NB4 (cell line): ENCODE data around the gene DMPK.

Source experiments
- DNase-seq: peaks from one replicate; pipeline ENCODE4 v3.0.0; 2010; ENCODE audit warnings: low read depth
- H3K4me3 ChIP-seq: one replicate; pipeline ENCODE4 v1.5.1; 2011; ENCODE audit warnings: mild to moderate bottlenecking, low read depth, low read length, moderate library complexity
- MYC ChIP-seq: IDR thresholded peaks from 2 replicates; pipeline ENCODE4 v1.6.1; 2011; ENCODE audit warnings: low read depth, low read length
- POLR2A ChIP-seq: IDR thresholded peaks from 2 replicates; pipeline ENCODE4 v1.6.1; 2011; ENCODE audit warnings: mild to moderate bottlenecking; ENCODE audit not compliant: insufficient read length; ENCODE audit errors: extremely low read depth
- TF ChIP-seq, protein P1 (sequence below): IDR thresholded peaks from one replicate; pipeline ENCODE4 v1.5.1; 2012; ENCODE audit warnings: low read depth, low read length
- TF ChIP-seq, protein P2 (sequence below): IDR thresholded peaks from 2 replicates; pipeline ENCODE4 v1.6.1; 2011; ENCODE audit warnings: low read depth, low read length

DMPK gene, protein sequence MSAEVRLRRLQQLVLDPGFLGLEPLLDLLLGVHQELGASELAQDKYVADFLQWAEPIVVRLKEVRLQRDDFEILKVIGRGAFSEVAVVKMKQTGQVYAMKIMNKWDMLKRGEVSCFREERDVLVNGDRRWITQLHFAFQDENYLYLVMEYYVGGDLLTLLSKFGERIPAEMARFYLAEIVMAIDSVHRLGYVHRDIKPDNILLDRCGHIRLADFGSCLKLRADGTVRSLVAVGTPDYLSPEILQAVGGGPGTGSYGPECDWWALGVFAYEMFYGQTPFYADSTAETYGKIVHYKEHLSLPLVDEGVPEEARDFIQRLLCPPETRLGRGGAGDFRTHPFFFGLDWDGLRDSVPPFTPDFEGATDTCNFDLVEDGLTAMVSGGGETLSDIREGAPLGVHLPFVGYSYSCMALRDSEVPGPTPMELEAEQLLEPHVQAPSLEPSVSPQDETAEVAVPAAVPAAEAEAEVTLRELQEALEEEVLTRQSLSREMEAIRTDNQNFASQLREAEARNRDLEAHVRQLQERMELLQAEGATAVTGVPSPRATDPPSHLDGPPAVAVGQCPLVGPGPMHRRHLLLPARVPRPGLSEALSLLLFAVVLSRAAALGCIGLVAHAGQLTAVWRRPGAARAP

GRCh38 chr19:45782162-45782691 is at the start of gene DMPK:
Gene DMPK (minus strand): TSS chr19:45782490. CDS start chr19:45782352, 138 bp downstream.
- no peak within 1 kb of the TSS for H3K4me3 ChIP-seq
- DNase-seq: no peak
- TF ChIP-seq, protein P1, sequence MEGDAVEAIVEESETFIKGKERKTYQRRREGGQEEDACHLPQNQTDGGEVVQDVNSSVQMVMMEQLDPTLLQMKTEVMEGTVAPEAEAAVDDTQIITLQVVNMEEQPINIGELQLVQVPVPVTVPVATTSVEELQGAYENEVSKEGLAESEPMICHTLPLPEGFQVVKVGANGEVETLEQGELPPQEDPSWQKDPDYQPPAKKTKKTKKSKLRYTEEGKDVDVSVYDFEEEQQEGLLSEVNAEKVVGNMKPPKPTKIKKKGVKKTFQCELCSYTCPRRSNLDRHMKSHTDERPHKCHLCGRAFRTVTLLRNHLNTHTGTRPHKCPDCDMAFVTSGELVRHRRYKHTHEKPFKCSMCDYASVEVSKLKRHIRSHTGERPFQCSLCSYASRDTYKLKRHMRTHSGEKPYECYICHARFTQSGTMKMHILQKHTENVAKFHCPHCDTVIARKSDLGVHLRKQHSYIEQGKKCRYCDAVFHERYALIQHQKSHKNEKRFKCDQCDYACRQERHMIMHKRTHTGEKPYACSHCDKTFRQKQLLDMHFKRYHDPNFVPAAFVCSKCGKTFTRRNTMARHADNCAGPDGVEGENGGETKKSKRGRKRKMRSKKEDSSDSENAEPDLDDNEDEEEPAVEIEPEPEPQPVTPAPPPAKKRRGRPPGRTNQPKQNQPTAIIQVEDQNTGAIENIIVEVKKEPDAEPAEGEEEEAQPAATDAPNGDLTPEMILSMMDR: no peak
- TF ChIP-seq POLR2A (no peak), MYC (no peak)
- TF ChIP-seq, protein P2, sequence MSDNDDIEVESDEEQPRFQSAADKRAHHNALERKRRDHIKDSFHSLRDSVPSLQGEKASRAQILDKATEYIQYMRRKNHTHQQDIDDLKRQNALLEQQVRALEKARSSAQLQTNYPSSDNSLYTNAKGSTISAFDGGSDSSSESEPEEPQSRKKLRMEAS: no peak

DNA sequence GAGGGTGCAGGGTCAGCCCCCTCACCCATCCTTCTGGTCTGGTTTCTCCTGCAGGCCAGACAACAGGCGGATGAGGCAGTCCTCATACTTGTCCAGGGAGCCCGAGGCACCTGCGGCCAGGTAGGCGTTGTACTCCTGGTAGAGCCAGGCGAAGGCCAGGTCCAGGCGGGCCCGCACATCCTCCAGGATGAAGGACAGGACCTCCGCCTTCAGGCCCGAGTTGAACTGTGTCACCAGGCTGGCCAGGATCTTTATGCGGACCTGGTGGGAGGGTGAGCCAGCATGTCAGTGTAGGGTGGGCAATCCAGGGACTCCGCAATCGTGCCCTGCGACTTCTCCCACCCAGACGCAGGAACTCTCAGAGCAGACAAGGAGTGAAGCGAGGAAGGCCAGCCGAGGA is 46.7 kb upstream of the DMPK start:
- TF ChIP-seq, protein P1: no peak
- TF ChIP-seq, protein P2: no peak
- no peak for TF ChIP-seq POLR2A
- TF ChIP-seq MYC: no peak
- no peak for DNase-seq
- no peak overlapping the region for H3K4me3 ChIP-seq

DNA sequence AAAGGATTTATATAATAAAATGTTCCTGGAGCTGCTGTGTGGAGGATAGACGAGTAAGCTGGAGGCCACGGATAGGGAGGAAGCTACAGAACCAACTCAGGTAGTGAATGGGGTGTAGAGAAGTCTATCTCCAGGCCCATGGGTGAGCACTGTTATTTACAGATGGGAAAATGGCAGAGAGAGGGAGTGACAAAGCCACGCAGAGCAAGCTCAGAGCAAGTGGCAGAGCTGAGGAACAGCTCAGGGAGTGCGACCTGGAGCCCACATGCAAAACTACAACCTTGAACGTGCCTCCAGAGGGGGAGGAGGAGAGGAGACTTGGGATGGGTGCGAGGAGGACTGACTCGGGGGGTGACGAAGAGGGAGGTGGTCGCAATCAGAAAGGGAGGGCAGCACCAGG is 46.2 kb upstream of the DMPK start:
- no peak overlapping the region for H3K4me3 ChIP-seq
- TF ChIP-seq, protein P2: no peak
- TF ChIP-seq MYC (no peak), POLR2A (no peak)
- TF ChIP-seq, protein P1: no peak
- no peak for DNase-seq

- DNase-seq: no peak
- no peak overlapping the region for H3K4me3 ChIP-seq
- no peak for TF ChIP-seq POLR2A
- TF ChIP-seq, protein P2: no peak
- no peak for TF ChIP-seq MYC
- TF ChIP-seq, protein P1: no peak
Observed at GRCh38 chr19:45827459-45828093, 45.3 kb upstream of the DMPK start.

GRCh38 chr19:45826934-45827333 is 44.6 kb upstream of the DMPK start:
- TF ChIP-seq, protein P2: no peak
- TF ChIP-seq MYC (no peak), POLR2A (no peak)
- TF ChIP-seq, protein P1: no peak
- H3K4me3 ChIP-seq: no peak overlapping the region
- no peak for DNase-seq
